Pancreas (tissue), 10 donors: ENCODE data around the gene ENPEP. TPM values are rescaled to one million over a fixed set of nuclear protein-coding genes. Genes with fewer than 3 reads are reported as not detected.

Experiments used
- ATAC-seq, 4 donors: fragments of 200-7000 bp; cut with Tn5 transposase; one replicate each; pipeline versions ENCODE4 v1.8.0 to v1.9.1; 2020; ENCODE audit warnings: mild to moderate bottlenecking in 4 of 4, moderate library complexity in 4 of 4
- DNase-seq, 6 donors: peaks; one replicate each; pipeline ENCODE4 v3.0.0-alpha.2; 2020
- FAIRE-seq: peaks from 2 replicates; lab custom pipeline; 2012; peaks lifted over from hg19 to GRCh38; lab: Jason Lieb, UNC
- H3K27ac ChIP-seq, 4 donors: fragments of 200-600 bp; sonication (generic); 1 replicate in 3 of 4; 2 replicates in 1 of 4; pipeline versions ENCODE4 v1.5.0 to v1.8.0; 2020
- H3K27me3 ChIP-seq, 4 donors: fragments of 200-600 bp; one replicate each; pipeline ENCODE4 v1.8.0; 2021
- H3K36me3 ChIP-seq, 3 donors: fragments of 200-600 bp; sonication (generic) in 1 of 3; one replicate each; pipeline versions ENCODE4 v1.5.0 to v1.8.0; 2020 to 2021
- H3K4me1 ChIP-seq, 3 donors: fragments of 200-600 bp; one replicate each; pipeline ENCODE4 v1.8.0; 2021
- H3K4me3 ChIP-seq, 4 donors: fragments of 200-600 bp; sonication (generic) in 2 of 4; one replicate each; pipeline versions ENCODE4 v1.5.0 to v1.8.0; 2020 to 2021
- H3K9me3 ChIP-seq, 4 donors: fragments of 200-600 bp; one replicate each; pipeline ENCODE4 v1.8.0; 2021
- WGBS, 2 donors: extraction: QIAGEN DNeasy Blood & Tissue Kit; methylation state at CpG; one replicate each; pipeline ENCODE4 v1.1.7; 2013; 5-methylcytosine and 5-hydroxymethylcytosine counted together
- intact Hi-C, 3 donors: fragments of 100-400 bp; cut with DNase I; formaldehyde crosslinking; loops; one replicate each; pipeline versions ENCODE4 v1.11.1 to v1.14.2; 2022
- polyA plus RNA-seq, 2 donors: library from polyadenylated mRNA; stranded (reverse); fragments of 200-250 nt; gene quantifications; one replicate each; pipeline ENCODE4 v1.2.3, GENCODE V29; 2013
- total RNA-seq, 6 donors: library from RNA; stranded (reverse); fragmentation: NEBNext Ultra II Directional in 4 of 6; extraction: Animal tissue kit (Norgen Biotek cat#: 25700) in 4 of 6; gene quantifications; one replicate each; pipeline versions ENCODE4 v1.2.1 to v1.2.4, GENCODE V29; 2021 to 2023
- TF ChIP-seq, protein P1 (sequence below), 4 donors: fragments of 200-600 bp; sonication (generic) in 3 of 4; IDR thresholded peaks; one replicate each; pipeline versions ENCODE4 v1.5.0 to v1.8.0; 2021; ENCODE audit warnings: antibody characterized with exemption in 4 of 4
- donor health status: healthy with polysubstance abuse.
- donor health status: DM: no; HTN: no; CAD: no; lungs with moderate emphysema.
- donor health status: DM: no; HTN: no; CAD: no.
- donor health status: control.
- donor health status: control.
- donor health status: Bipolar disorder and iron deficiency.
- donor health status: DM: yes; HTN: yes; CAD: no.
- donor health status: DM: no; HTN: no; CAD: no.
- donor health status: DM: no; HTN: no; CAD: no.
- donor health status: DM: yes; HTN: yes; CAD: no.

The ENPEP gene
- total and polyA plus RNA-seq, 8 donors = 0.27 to 3.1 (median 0.75) TPM

DNA sequence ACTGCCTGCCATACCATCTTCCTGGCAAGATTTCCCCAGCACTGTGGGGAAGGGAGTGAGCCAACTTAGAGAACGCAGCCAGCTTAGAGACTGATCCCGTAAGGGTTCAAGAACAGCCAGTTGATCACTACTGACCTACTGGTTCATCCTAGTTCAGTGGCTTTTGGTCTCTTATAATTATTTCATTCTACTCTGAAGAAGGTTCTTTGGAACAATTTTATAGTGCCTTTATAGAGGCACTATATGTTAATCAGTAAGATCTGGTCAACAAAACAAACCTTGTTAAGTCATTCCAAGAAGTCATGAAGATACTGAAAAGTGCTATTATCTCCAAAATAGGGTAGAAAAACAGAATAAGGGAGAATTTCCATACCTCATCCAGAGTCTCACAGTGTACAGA lies 33.2 kb upstream of the ENPEP start:
- Histone ChIP-seq H3K9me3 (no peaks in the 10 kb centered on the region), H3K4me1 (no peaks in the 10 kb centered on the region), H3K27ac (no peak overlapping the region), H3K36me3 (no peaks in the 10 kb centered on the region), H3K4me3 (no peak overlapping the region), H3K27me3 (peaks cover 0 to 4% (median 0%) of the 10 kb centered on the region in 4 donors)
- no peak for DNase-seq
- 84 to 94% methylated on average over 2 of the region's 2 CpGs for WGBS, 2 donors
- no peak for ATAC-seq
- no peak for FAIRE-seq
- TF ChIP-seq, protein P1, sequence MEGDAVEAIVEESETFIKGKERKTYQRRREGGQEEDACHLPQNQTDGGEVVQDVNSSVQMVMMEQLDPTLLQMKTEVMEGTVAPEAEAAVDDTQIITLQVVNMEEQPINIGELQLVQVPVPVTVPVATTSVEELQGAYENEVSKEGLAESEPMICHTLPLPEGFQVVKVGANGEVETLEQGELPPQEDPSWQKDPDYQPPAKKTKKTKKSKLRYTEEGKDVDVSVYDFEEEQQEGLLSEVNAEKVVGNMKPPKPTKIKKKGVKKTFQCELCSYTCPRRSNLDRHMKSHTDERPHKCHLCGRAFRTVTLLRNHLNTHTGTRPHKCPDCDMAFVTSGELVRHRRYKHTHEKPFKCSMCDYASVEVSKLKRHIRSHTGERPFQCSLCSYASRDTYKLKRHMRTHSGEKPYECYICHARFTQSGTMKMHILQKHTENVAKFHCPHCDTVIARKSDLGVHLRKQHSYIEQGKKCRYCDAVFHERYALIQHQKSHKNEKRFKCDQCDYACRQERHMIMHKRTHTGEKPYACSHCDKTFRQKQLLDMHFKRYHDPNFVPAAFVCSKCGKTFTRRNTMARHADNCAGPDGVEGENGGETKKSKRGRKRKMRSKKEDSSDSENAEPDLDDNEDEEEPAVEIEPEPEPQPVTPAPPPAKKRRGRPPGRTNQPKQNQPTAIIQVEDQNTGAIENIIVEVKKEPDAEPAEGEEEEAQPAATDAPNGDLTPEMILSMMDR (IDR thresholded peaks at IDR 0.05) = no peak
- intact Hi-C loops = no loop called here

DNA sequence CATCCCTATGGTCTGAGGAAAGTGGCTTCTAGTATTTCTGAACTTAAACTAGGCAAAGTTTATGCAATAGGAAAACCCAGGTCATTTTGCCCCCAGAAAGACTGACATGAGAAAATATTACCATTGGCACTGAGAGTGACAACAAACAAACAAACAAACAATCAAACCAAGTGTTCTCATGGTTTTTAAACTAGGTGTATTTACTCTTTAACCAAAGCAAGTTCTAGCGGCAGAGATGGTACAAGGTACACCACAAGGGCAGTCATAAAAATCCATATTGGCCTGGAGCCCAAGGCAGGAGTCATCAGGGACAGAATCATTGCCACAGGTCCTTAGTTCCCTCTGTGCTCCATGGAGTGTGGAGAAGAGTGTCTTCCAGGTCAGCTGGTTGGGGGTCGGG lies 26.0 kb upstream of the ENPEP start:
- no peak for ATAC-seq
- Histone ChIP-seq H3K9me3 (no peaks in the 10 kb centered on the region), H3K4me3 (no peak overlapping the region), H3K36me3 (no peaks in the 10 kb centered on the region), H3K4me1 (no peaks in the 10 kb centered on the region), H3K27ac (no peak overlapping the region), H3K27me3 (no peaks in the 10 kb centered on the region)
- TF ChIP-seq, protein P1 (IDR thresholded peaks at IDR 0.05) = no peak
- no peak for DNase-seq
- FAIRE-seq = no peak
- WGBS, 2 donors = 48 to 52% methylated on average over 2 of the region's 2 CpGs
- intact Hi-C loops = no loop called here

DNA sequence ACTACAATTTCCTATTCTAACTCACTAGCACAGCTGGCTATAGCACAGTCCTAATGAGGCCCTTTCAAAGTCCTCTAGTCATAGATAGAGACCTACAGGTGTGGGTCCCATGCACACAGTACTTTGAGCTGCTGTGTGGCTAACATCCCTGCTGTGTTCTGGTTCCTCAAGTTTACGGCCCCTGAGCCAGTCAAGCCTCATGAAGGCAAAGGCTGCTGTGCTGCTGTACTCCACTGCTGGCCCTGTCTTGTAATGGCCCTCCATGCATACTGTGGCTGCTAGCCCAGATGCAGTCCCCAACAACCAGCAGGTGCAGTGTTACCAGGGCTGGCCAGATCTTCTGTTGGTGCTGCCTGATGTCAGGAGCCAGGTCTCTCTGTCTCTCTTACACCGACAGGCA lies 23.4 kb upstream of the ENPEP start:
- TF ChIP-seq, protein P1 (IDR thresholded peaks at IDR 0.05) = no peak
- 68 to 85% methylated on average over 2 of the region's 2 CpGs for WGBS, 2 donors
- intact Hi-C loops = no loop called here
- no peaks in the 10 kb centered on the region for H3K36me3 ChIP-seq
- no peaks in the 10 kb centered on the region for H3K9me3 ChIP-seq
- no peak for ATAC-seq
- no peaks in the 10 kb centered on the region for H3K4me1 ChIP-seq
- no peak for DNase-seq
- no peak overlapping the region for H3K4me3 ChIP-seq
- H3K27ac ChIP-seq = no peak overlapping the region
- no peak for FAIRE-seq
- H3K27me3 ChIP-seq = no peaks in the 10 kb centered on the region

DNA sequence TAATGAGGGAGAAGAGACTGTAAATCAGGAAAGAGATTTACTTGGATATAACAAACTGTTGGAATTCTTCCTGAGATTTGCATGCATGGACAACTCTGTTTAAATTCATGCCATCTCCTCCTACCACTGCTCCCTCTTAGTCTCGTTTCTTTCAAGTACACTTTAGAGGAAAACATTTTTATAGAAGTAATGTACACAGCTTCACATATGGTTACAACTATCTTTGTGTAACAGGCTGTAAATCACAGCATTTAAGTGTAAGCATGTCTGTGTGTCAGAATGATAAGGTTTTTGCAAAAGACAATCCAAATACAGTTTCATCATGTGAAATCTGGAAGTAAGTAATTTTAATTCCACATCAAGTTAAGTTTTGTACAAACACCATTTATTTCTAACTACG lies 21.5 kb upstream of the ENPEP start:
- Histone ChIP-seq H3K4me3 (no peak overlapping the region), H3K27me3 (no peaks in the 10 kb centered on the region), H3K36me3 (no peaks in the 10 kb centered on the region), H3K9me3 (no peaks in the 10 kb centered on the region), H3K27ac (no peak overlapping the region), H3K4me1 (no peaks in the 10 kb centered on the region)
- TF ChIP-seq, protein P1 (IDR thresholded peaks at IDR 0.05) = no peak
- intact Hi-C loops = no loop called here
- FAIRE-seq (no peak), DNase-seq (no peak), ATAC-seq (no peak)
- WGBS, 2 donors = 28 to 48% methylated on average over 2 of the region's 2 CpGs

DNA sequence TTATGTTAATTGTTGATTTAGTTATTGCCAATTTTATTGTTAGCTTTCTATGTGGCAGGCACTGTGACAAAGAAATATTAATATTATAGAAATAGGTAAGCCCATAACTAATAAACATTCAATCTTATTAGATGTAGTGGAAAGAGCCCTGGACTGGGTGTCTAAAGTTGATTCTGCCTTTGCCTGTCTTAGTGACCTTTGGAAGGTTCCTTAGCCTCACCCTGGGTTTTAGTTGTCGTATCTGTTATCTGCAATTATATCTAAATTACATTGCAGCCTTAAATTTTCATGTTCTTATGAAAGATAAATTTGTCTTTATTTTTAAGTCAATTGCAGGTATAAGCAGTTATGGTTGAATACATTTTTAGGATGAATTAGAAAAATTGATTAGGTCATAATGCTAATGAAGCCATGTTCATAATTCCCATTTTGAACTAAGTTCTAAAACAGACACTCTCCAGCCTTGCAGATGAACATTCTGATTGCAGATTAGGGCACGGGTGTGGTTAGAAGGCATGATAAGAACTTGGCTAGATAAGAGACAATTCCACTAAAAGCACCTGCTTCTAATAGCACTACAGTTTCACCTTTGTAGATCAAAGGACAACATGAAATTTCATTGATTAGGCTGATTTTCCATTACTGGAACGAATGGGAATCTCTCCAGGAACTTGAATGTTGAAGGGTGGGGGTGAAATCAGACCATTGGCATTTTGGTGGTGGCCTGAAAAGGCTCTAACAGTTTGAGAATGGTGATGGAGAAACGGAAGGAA lies 17.3 kb upstream of the ENPEP start:
- FAIRE-seq = no peak
- no peaks in the 10 kb centered on the region for H3K4me1 ChIP-seq
- intact Hi-C loops = no loop called here
- H3K4me3 ChIP-seq = no peak overlapping the region
- H3K36me3 ChIP-seq = no peaks in the 10 kb centered on the region
- no peak for ATAC-seq
- H3K27me3 ChIP-seq = no peaks in the 10 kb centered on the region
- TF ChIP-seq, protein P1 (IDR thresholded peaks at IDR 0.05) = no peak
- H3K9me3 ChIP-seq = no peaks in the 10 kb centered on the region
- no peak for DNase-seq
- H3K27ac ChIP-seq = no peak overlapping the region
- 36 to 41% methylated on average over 4 of the region's 4 CpGs for WGBS, 2 donors
